HG03095 (cell line): ENCODE measurements around the gene TTC23.
A peak's percentile ranks its signal among the peaks of the same experiment; 100 is the strongest.

Experiments
- ATAC-seq: cut with Tn5 transposase; IDR thresholded peaks from one replicate; pipeline ENCODE4 v1.9.1; 2021; ENCODE audit warnings: moderate library complexity; ENCODE audit not compliant: unreplicated experiment

Gene TTC23

GRCh38 chr15:99140590-99140989 is 108.8 kb downstream of the TTC23 start:
- no peak for ATAC-seq

GRCh38 chr15:99139276-99139675 is 110.1 kb downstream of the TTC23 start:
- no peak for ATAC-seq

- no peak for ATAC-seq
These were observed 110.8 kb downstream of the TTC23 start for GRCh38 chr15:99138491-99138982.

- no peak for ATAC-seq
These were observed 111.5 kb downstream of the TTC23 start for GRCh38 chr15:99137877-99138276.

GRCh38 chr15:99137111-99137546 is 112.3 kb downstream of the TTC23 start:
- ATAC-seq, result no peak

- peak; percentile 87 for ATAC-seq
These were observed 114.2 kb downstream of the TTC23 start for GRCh38 chr15:99135194-99135593.

GRCh38 chr15:99134317-99134821 is 115.0 kb downstream of the TTC23 start:
- no peak for ATAC-seq

- no peak for ATAC-seq
These were observed 116.6 kb downstream of the TTC23 start for GRCh38 chr15:99132634-99133287.

GRCh38 chr15:99132122-99132521 is 117.3 kb downstream of the TTC23 start:
- no peak for ATAC-seq

- ATAC-seq, result no peak
These were observed 117.8 kb downstream of the TTC23 start for GRCh38 chr15:99131441-99132023.

GRCh38 chr15:99130765-99131440 is 118.5 kb downstream of the TTC23 start:
- ATAC-seq, result no peak

- no peak for ATAC-seq
These were observed 119.1 kb downstream of the TTC23 start for GRCh38 chr15:99130314-99130713.

GRCh38 chr15:99129644-99130043 is 119.7 kb downstream of the TTC23 start:
- no peak for ATAC-seq

- ATAC-seq, result no peak
These were observed 121.0 kb downstream of the TTC23 start for GRCh38 chr15:99128411-99128810.

- no peak for ATAC-seq
These were observed 121.6 kb downstream of the TTC23 start for GRCh38 chr15:99127773-99128172.

- no peak for ATAC-seq
These were observed 122.5 kb downstream of the TTC23 start for GRCh38 chr15:99126930-99127329.

- ATAC-seq, result no peak
These were observed 123.2 kb downstream of the TTC23 start for GRCh38 chr15:99126131-99126588.

- no peak for ATAC-seq
These were observed 124.1 kb downstream of the TTC23 start for GRCh38 chr15:99125061-99125891.

- ATAC-seq, result no peak
These were observed 124.7 kb downstream of the TTC23 start for GRCh38 chr15:99124641-99125040.

- no peak for ATAC-seq
These were observed 125.5 kb downstream of the TTC23 start for GRCh38 chr15:99123713-99124451.
